Activated CD8-positive, alpha-beta memory T cell treated with anti-CD3 and anti-CD28 coated beads, Interleukin-2, amount 50 U/mL, for 4 hours (primary cell): ENCODE results near the gene COL4A2.

ENCODE experiments used
- DNase-seq: peaks from one replicate; pipeline ENCODE4 v3.0.0-alpha.2; 2020

The COL4A2 gene

GRCh38 chr13:110463871-110464510, 156.9 kb downstream of the COL4A2 start:
- no peak for DNase-seq

- no peak for DNase-seq
Observed at GRCh38 chr13:110464556-110465333, 157.7 kb downstream of the COL4A2 start.

GRCh38 chr13:110465696-110466095, 158.6 kb downstream of the COL4A2 start:
- no peak for DNase-seq

- no peak for DNase-seq
Observed at GRCh38 chr13:110466266-110466915, 159.3 kb downstream of the COL4A2 start.

- no peak for DNase-seq
Observed at GRCh38 chr13:110467516-110468110, 160.5 kb downstream of the COL4A2 start.

GRCh38 chr13:110468986-110469495, 162.0 kb downstream of the COL4A2 start:
- DNase-seq, result no peak

GRCh38 chr13:110469597-110469996, 162.5 kb downstream of the COL4A2 start:
- no peak for DNase-seq

- DNase-seq, result no peak
Observed at GRCh38 chr13:110470272-110471009, 163.4 kb downstream of the COL4A2 start.

GRCh38 chr13:110471156-110471832, 164.2 kb downstream of the COL4A2 start:
- no peak for DNase-seq

- no peak for DNase-seq
Observed at GRCh38 chr13:110471833-110472162, 164.7 kb downstream of the COL4A2 start.

- DNase-seq, result no peak
Observed at GRCh38 chr13:110472904-110473563, 165.9 kb downstream of the COL4A2 start.

GRCh38 chr13:110474713-110475112, 167.6 kb downstream of the COL4A2 start:
- no peak for DNase-seq

GRCh38 chr13:110475117-110475516, 168.0 kb downstream of the COL4A2 start:
- DNase-seq, result no peak

- no peak for DNase-seq
Observed at GRCh38 chr13:110475550-110476219, 168.6 kb downstream of the COL4A2 start.

- no peak for DNase-seq
Observed at GRCh38 chr13:110476220-110476617, 169.1 kb downstream of the COL4A2 start.

GRCh38 chr13:110477706-110478245, 170.7 kb downstream of the COL4A2 start:
- no peak for DNase-seq

GRCh38 chr13:110478405-110479214, 171.5 kb downstream of the COL4A2 start:
- DNase-seq, result no peak

- no peak for DNase-seq
Observed at GRCh38 chr13:110479215-110479545, 172.1 kb downstream of the COL4A2 start.

- no peak for DNase-seq
Observed at GRCh38 chr13:110479648-110480047, 172.6 kb downstream of the COL4A2 start.

- DNase-seq, result no peak
Observed at GRCh38 chr13:110480161-110480560, 173.1 kb downstream of the COL4A2 start.
